HG03060 (cell line): ENCODE results near the gene RBM20.
A peak's percentile ranks its signal among the peaks of the same experiment; 100 is the strongest.

Experiments used
- ATAC-seq: cut with Tn5 transposase; IDR thresholded peaks from one replicate; pipeline ENCODE4 v1.9.1; 2021; ENCODE audit warnings: low read depth, moderate number of reproducible peaks; ENCODE audit not compliant: unreplicated experiment

The RBM20 gene

DNA sequence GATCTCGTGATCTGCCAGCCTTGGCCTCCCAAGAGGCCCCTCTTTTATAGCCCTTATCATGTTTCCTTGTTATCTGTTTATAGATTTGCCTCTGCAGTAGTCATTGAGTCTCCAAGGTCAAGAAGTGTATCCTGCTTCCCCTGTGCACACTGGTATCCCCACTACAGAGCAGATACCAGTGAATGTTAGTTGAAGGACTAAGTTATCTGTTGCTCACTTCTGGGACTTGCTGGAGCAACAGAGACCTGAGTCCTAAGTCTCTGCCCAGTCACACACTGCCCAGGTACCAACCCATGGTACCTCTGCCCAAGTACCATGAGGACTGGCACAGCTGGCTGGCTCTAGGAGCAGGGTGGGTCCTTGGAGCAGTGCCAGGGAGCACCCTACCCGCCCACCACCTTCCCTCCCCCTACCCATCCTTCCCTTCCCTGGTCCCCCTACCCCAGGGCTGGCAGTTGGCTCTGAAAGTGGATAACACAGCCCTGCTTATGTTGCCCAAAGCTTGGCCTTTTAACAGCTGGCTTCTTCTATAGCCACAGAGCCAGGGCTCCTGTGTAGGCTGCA is 201.1 kb downstream of the RBM20 start:
- ATAC-seq = no peak

DNA sequence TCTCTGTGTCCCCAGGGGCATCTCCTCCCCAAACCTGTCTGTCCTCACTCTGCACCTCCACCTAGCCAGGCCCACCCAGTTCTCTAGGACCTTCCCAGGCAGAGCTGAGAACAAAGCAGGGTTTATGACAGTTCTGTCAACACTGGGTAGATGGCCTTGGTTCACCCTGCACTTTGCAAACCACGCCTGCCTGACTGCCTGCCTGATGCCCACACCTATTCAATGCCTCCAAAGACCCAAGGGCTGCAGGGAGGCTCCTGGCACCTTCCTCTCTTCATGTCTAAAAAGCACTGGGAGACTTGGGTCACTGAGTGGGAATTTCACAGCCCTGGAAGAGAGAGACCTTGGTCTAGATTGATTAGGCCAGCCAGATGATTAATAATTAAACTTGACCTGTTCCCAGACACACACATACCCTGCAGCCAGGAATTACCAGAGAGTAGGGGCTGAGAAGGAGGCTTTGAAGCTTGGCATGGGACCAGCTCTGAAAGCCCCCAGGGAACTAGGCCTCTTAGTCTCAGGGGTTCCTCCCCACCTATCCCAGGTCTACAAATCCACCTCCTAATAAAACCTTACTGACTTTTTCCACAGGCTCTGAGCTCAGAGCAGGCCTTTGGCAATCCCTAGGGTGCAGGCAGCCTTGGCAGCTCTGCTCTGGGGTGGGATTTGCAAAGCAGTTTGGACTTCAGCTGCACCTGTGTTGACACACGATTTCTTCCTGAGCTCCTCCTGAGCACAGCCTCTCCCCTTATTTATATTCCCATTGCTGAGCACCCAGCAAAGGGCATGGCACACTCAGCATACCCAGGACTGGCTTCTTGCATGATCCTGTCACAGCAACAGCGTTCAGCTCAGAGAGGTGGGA is 201.9 kb downstream of the RBM20 start:
- ATAC-seq = no peak

DNA sequence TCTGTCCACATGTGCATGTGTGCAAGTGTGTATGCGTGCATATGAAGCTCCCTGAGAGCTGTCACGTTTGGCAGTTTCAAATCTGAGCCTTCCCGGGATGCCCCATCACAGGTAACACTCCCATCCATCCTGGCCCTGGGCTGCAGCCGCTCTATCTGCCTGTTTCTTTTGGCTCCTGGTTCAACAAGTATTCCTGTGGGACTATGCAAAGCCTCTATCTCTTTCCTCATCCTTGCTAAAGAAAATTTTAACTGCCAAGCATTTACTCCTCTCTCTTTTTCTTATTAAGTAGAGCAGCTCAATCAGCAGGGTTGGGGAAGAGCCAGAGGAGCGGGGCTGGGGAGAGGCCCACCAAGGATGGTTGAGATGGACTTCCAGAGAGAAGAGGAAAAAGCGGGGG is 203.2 kb downstream of the RBM20 start:
- ATAC-seq = no peak

DNA sequence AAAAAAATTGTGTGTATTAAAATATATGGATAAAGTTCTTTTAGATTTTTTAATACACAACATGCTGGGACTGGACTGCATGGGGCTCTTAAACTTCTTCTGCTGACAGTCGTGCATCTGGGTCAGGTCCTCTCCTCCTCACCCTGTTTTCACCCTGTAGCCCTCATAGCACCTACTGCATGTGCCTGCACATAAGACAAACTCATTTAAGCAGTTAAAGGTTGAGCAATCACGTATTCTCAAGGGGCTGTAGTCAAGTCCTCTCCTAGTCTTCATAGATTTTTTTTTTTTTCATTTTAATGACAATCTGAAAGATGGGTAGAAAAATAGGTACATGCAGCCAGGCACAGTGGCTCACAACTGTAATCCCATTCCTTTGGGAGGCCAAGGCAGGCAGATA is 204.0 kb downstream of the RBM20 start:
- no peak for ATAC-seq

DNA sequence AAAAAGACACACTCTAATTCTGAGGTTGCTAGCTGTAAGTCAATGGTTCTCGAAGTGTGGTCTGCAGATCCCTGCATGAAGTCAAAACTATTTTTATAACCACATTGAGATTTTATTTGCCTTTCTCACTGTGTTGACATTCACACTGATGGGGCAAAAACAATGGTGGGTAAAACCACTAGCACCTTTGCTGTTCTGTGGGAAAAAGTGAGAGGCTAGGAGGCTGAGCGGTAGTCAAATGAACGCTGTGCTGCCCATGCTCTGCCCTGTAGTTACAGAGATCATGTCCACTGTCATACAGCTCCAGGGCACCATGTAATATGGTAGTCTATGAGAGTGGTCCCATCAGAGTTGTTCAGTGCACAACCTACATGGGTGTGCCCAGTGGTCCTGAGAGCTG is 206.0 kb downstream of the RBM20 start:
- no peak for ATAC-seq

DNA sequence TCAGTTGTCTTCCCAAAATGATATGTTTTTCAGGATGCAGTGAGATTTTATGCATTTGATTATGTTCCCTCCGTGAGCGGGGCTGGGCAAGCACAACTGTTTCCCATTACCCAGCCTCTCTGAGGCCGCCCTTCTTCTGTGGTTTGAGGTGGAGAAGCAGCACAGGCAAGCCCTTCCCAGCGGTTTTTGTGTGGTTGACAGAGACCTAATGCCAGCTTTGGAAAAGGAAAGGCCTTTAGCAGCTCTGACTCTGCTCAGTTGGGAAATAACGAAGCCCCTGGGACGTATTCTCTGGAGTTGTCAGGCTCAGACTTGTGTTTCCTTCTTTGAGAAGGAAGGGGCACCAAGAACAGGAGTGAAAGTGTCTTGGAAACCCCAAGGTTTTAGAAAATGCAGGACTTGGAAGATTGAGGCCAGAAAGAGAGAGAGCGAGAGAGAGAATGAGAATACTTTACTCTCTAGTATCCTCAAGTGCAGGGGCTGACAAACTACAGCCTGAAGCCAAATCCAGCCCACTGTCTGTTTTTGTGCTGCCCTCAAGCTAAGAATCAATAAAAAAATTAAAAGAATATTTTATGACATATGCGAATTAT is 207.0 kb downstream of the RBM20 start:
- ATAC-seq = no peak

DNA sequence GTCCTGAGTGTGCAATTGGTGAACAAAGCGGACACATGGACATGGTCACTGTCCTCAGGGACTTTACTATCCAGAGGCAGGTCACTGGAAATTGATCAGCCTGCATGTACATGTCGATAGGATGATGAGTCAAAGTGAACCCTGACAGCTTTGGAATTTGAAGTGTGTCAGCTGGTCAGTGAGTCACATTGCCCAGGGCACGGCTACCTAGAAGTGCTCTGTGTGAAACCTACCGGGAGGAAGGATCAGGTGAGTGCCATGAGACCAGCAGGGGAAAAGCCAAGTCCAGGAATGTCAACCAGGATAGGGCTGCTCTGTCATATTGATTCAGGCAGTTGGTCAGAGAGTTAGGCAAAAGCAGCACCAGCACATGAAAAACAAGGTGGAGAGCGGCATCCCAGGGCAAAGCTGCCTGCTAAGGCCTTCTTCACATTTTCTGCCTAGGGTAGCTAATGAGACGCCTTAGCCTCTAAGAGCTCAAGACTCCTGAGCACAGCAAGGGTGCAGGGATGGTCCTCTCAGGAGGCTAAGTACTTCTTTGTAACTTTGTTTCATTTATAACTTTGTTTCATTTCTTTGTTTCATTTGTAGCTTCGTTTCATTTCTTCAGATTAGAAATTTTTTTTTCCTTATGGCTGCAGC is 208.2 kb downstream of the RBM20 start:
- no peak for ATAC-seq

DNA sequence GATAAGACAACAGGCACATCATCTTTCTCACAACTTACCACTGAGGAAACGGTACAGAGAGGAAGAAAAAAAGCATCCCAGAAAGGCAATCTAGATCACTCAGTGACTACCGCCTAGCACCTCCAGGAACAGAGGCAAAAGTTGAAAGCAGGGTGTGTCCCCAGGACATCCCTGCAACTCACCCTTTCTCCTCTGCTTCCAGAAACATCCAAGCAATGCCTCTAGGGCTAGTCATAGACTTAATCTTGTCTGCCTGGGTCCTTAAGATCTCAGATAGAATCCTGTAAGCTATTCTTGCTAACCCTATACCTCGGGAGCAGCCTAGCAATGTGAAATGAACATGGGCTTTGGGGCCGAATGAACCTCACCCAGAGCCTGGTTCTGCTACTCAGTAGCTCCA is 208.8 kb downstream of the RBM20 start:
- no peak for ATAC-seq

DNA sequence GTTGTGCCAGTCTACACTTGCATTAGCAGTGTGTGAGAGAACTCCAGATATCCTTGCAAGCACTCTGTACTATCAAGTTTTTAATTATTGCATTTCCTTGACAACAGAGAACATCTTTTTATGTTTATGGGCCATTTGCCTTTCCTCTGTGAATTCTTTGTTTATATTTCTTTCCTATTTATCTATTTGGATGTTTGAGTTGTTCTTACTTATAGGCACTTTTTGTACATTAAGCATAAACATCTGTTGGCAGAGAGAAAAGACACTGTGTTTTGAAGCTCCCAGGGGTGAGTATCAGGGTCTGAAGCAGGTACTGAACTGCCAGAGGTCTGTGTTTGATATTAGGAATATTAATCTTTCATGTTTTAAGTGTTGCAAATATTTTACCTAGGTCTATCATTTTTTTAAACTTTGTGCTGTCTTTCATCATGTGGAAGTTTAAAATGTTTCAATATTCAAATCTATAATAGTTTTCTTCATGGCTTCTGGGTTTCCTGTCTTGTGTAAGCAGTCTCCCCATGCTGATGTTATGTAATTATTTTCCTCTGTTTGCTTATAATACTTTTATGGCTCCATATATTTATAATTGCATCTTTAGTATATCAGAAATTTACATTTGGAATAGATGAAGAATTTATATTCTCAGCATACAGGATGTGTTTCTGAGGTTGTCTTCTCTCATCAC is 209.9 kb downstream of the RBM20 start:
- ATAC-seq = no peak

DNA sequence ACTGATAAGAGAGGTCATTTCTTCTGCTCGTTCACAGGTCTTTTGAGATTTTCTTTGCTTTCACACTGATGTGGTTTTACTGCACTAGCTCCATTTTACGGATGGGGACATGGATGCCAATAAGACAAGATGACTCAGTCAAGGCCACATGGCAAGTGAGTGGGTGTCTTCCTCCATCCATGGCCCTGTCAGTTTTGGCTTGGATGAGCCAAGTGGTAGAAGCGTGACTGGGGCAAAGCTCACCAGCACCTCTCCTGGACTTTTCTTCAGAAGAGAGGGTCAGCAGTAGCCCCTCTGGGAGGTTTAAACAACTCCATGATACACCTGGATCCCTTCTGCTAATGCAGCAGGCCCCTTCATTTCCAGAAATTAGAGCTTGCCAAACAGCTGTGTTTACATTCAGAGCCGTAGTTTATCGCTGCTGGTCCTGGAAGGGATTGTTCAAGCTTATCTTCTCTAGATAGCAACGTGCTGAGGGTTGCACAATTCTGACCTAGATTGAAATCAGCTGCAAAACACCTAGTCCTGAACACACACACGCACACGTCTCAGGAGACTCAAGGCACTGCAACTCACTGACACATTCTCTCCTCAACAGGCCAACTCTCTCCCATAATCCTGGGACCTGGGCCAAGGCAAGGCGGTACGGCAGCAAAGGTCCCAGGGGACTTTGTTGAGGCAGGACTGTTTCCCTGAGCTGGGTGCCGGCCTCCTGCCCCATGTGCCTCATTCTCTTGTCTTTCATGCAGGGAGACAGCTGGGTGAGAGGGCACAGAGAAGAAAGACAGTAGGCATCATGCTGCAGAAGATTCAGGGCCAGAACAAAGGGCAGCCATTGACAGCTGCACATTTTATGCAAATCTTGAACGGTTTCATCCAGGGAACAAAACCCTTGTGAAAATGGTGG is 213.4 kb downstream of the RBM20 start:
- ATAC-seq = peak; percentile 50

DNA sequence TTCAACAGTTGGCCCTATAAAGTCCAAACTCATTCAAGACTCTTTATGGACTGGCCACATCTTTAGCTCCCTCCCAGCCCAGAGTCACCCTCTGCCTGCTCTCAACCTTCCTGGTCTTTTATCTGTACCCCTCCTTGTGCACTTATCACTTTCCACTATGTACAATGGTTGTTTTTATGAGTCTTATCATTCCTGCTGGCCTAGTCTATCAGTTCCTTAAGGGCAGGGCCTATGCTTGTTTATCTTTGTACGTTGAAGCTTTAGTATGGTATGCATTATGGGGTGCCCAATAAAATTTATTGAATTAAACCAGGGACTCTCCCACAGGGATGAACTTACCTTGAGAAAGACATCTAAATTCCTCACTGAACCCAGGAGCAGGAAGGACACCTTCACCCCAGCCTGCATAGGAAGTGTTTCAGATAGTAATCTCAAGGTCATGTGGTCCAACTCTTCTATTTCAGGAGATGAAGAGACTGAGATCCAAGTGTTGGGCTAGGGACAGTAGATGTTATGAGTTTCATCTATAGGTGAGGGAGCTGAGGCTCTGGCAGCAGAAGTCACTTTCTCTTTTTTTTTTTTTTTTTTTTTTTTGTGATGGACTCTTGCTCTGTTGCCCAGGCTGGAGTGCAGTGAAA is 214.3 kb downstream of the RBM20 start:
- ATAC-seq = no peak

DNA sequence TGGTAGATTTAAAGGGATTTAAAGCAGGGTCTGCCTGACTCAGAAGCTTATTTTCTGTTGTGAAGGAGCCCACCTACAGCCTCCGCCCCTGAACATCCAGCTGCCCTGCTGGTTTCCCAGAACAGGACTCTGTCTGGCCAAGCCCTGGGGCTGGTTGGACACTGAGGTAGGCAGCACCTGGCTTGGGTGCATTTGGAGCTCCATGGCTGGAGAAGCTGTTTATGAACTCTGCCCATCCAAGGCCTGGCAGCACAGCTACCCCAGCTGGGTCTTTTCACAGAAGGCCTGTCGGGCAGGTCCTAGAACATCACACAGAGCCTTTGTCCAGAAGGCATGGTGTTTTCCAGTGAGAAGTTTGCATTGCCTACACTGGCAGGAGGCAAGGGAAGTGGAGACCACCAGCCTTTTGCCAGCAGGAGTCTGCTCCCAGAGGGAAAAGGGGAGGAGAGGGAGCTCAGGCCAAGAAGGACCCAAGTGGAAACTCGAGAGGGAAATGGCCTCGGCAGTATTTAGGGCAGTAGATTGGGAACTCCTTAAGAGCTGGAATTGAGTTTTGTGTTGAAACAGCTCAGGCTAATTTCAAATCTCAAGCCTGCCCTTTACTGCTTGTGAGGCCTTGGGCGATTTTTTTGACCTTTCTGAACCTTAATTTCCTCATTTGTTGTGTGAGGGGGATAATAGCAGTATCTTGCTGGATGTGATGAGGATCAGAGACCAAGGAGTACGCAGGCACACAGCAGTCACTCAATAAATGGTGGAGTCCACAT is 215.3 kb downstream of the RBM20 start:
- no peak for ATAC-seq

DNA sequence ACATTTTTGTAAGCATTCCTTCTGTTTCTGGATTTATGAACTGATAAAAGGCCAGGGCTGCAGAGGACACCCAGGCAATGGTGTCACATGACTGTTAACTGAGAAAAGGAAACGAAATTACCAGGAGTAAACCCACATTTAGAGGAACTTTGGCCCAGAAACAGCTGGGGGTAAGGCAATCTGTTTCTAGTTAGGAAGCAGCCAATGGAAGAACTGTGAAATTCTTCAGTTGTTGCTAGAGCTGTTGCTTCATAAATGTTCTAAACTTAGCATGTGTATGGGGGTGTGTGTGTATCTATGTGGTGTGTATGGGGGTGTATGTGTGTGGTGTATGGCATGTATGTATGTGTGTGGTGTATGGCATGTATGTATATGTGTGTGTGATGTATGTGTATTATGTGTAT is 215.8 kb downstream of the RBM20 start:
- no peak for ATAC-seq

DNA sequence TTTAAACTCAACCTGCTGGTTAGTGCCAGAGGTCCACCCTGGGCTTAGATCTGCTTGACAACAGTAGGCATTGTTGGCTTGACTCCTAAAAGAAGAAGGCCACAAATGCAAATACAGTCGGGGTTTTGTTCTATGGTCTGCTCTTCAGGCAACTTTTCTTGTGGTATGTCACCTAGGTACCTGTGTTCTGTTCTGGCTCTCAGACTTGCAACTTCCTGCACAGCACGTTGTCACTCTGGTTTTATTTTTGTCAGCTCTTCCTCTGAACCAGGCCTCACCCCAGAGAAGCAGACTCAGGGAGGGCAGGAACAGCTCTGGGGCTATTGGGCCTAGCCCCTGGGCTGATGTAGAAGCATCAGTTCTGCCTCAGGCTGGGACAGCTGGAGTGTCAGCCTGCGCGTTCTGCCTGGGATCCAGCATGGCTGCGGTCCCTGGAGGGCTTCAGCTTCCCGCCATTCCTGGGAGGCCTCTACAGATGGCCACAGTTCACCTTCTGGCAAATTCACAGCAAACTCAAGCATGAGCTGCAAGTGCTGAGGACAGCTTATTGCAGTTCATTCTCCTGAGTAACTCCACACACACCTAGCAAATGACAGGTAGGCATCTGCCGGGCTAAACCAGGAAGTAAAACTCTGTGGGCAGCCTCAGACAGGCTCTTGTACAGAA is 216.6 kb downstream of the RBM20 start:
- no peak for ATAC-seq

DNA sequence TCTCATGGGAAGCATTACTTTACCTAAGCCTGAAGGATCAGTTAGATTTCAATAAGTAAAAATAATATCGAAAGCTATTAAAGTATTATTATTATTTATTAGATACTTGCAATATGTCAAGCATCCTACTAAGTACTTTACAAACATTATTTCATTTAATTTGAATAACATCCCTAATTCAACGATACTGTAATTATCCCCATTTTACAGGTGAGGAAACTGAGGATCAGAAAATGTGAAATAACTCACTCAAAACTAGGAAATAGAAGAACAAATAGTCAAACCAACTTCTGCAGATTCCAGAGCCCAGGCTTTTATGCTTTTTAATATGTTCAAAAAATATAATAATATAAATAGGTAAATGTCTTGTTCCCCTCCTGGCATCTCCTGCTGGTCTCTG is 217.3 kb downstream of the RBM20 start:
- no peak for ATAC-seq

DNA sequence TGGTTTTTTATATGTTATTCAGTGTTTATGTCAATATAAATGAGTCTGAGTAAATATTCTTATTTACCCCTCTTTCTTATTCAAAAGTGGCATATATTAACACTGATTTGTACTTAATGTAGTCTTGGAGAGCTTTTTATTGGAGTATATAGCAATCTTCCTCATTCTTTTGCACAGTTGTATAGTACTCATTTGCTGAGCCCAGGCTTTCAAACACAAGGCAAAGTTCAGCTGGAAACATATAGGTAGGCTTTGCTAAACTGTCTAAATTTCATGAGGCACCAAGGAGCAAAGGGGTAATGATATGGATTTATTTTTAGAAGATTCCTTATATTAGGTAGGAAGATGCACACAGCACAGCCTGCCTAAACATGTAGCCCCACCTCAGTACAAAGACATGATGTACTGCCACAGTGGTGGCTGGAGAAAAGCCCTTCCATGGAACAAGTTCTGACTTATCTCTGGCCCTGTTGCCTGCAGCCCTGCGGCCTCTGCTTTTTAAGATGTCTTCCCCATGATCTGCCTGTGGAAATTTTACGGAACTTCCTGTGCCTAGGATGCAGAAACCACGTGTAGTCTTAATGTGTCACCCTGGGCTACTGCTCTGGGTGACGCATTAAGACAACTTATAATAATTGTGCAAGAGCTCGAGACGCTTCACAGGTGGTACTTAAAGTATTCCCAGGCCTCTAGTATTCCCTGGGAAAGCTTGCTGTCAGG is 218.0 kb downstream of the RBM20 start:
- no peak for ATAC-seq

DNA sequence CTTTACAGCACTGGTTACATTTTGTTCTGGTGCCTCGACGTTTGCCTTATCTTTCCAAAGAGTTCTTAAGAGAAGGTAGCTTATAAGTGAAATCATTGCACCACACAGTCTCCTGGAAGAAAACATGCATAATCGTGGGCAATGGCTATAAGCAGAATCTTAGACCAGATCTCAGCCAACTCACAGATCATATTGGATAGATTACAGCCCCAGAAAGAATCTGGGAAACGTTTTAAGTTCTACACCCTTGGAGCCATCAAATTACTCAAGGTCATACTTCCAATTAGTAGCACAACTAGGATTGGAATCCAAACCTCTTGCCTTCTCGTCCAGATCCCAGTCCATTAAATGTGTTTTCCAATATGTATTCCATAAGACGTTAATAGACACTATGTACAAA is 218.8 kb downstream of the RBM20 start:
- ATAC-seq = no peak

DNA sequence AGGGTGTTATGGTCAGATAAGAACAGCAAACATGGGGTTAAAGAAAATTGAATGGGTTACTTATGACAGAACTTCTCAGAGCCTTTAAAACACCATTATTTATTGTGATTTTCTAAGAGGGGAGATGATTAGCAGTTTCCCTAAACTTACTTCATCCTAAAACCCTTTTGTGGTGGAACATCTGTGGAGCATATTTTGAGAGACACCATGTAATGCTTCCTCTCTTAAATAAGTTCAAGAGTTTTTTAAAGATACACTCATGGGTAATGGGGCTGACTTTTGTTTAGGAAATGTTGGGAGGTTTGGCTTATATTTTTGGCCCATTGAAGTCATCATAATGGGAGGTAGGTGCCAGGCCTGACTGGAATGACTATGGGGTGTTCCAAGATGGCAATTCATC is 219.2 kb downstream of the RBM20 start:
- ATAC-seq = no peak
